ENCODE measurements around the gene LRP10.

LRP10 gene

GRCh38 chr14:22920697-22921096 is 49.2 kb downstream of the LRP10 start:
- no peak for TF ChIP-seq CTCF (IDR thresholded peaks at IDR 0.05)
- peak overlapping the region; percentile 91 for H3K27ac ChIP-seq

GRCh38 chr14:22922294-22922693 is 50.8 kb downstream of the LRP10 start:
- TF ChIP-seq CTCF (IDR thresholded peaks at IDR 0.05) = no peak
- no peak for TF ChIP-seq ZFX (IDR thresholded peaks at IDR 0.05; ENCODE audit: borderline replicate concordance)
- H3K27ac ChIP-seq = peak overlapping the region; percentile 26; the same call in 1 of the 2 replicates

GRCh38 chr14:22923746-22924145 is 52.2 kb downstream of the LRP10 start:
- H3K27ac ChIP-seq = no peak overlapping the region
- TF ChIP-seq ZFX (IDR thresholded peaks at IDR 0.05; ENCODE audit: borderline replicate concordance) (no peak), CTCF (IDR thresholded peaks at IDR 0.05) (no peak)

GRCh38 chr14:22925513-22925912 is 54.0 kb downstream of the LRP10 start:
- no peak for TF ChIP-seq CTCF (IDR thresholded peaks at IDR 0.05)
- no peak for TF ChIP-seq ZFX (IDR thresholded peaks at IDR 0.05; ENCODE audit: borderline replicate concordance)
- no peak overlapping the region for H3K27ac ChIP-seq

- TF ChIP-seq CTCF (IDR thresholded peaks at IDR 0.05) = no peak
- TF ChIP-seq ZFX (IDR thresholded peaks at IDR 0.05; ENCODE audit: borderline replicate concordance) = no peak
- no peak overlapping the region for H3K27ac ChIP-seq
Observed at GRCh38 chr14:22926316-22926715, 54.8 kb downstream of the LRP10 start.

- peak overlapping the region; percentile 92 for H3K27ac ChIP-seq
- TF ChIP-seq ZFX (IDR thresholded peaks at IDR 0.05; ENCODE audit: borderline replicate concordance) (no peak), CTCF (IDR thresholded peaks at IDR 0.05) (no peak)
Observed at GRCh38 chr14:22928237-22929103, 56.9 kb downstream of the LRP10 start.
